Mesodermal cell (in vitro differentiated cells): Measurements from ENCODE around the gene PATE4.
"Not testable (repeated sequence)": the region's sequence is repeated elsewhere in the genome, so short reads cannot be mapped to it uniquely, and the experiment has no call there.

ENCODE experiments used
- H3K27ac ChIP-seq: 2 replicates; pipeline ENCODE4 v1.7.0; 2013; ENCODE audit warnings: mild to moderate bottlenecking, low read depth, low read length, moderate library complexity; ENCODE audit not compliant: severe bottlenecking
- H3K36me3 ChIP-seq: 2 replicates; pipeline ENCODE4 v1.7.1; 2013; ENCODE audit warnings: mild to moderate bottlenecking, low read length, moderate library complexity; ENCODE audit not compliant: control insufficient read depth, insufficient read depth
- H3K4me1 ChIP-seq: one replicate; pipeline ENCODE4 v1.7.1; 2013; ENCODE audit warnings: mild to moderate bottlenecking, low read length; ENCODE audit not compliant: insufficient read depth, control insufficient read depth, poor library complexity, severe bottlenecking
- H3K4me3 ChIP-seq: 2 replicates; pipeline ENCODE4 v1.7.0; 2013; ENCODE audit warnings: low read length, control low read depth, mild to moderate bottlenecking; ENCODE audit not compliant: insufficient read depth, poor library complexity, severe bottlenecking; ENCODE audit errors: extremely low read depth
- H3K9me3 ChIP-seq: 2 replicates; pipeline ENCODE4 v1.7.1; 2013; ENCODE audit warnings: mild to moderate bottlenecking, low read length, moderate library complexity; ENCODE audit not compliant: control insufficient read depth
- WGBS, 2 experiments: methylation state at CpG; one replicate each; pipeline ENCODE4 v1.1.5; 2013; ENCODE audit warnings: missing lambda C conversion rate in 2 of 2; ENCODE audit not compliant: insufficient coverage in 2 of 2; 5-methylcytosine and 5-hydroxymethylcytosine counted together

Gene PATE4

GRCh38 chr11:125857670-125858069, 24.6 kb downstream of the PATE4 start:
- WGBS, 2 experiments = 69 to 84% methylated on average over 4 to 6 of the region's 9 CpGs
- not testable (repeated sequence) for H3K9me3 ChIP-seq, H3K36me3 ChIP-seq, H3K27ac ChIP-seq, H3K4me1 ChIP-seq, H3K4me3 ChIP-seq

DNA sequence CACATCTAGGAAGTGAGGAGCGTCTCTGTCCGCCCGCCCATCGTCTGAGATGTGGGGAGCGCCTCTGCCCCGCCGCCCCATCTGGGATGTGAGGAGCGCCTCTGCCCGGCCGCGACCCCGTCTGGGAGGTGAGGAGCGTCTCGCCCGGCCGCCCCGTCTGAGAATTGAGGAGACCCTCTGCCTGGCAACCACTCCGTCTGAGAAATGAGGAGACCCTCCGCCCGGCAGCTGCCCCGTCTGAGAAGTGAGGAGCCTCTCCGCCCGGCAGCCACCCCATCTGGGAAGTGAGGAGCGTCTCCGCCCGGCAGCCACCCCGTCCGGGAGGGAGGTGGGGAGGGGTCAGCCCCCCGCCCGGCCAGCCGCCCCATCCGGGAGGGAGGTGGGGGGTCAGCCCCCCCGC, 29.7 kb downstream of the PATE4 start:
- WGBS, 2 experiments = 96 to 98% methylated on average over 8 to 11 of the region's 33 CpGs
- not testable (repeated sequence) for H3K9me3 ChIP-seq

GRCh38 chr11:125865354-125865753, 32.2 kb downstream of the PATE4 start:
- not testable (repeated sequence) for H3K36me3 ChIP-seq, H3K9me3 ChIP-seq, H3K27ac ChIP-seq, H3K4me1 ChIP-seq, H3K4me3 ChIP-seq
- WGBS, 2 experiments = 96 to 100% methylated on average over 2 to 3 of the region's 4 CpGs

More for the DNA sequence above, 29.7 kb downstream of the PATE4 start:
- not testable (repeated sequence) for H3K4me3 ChIP-seq, H3K4me1 ChIP-seq, H3K27ac ChIP-seq, H3K36me3 ChIP-seq

DNA sequence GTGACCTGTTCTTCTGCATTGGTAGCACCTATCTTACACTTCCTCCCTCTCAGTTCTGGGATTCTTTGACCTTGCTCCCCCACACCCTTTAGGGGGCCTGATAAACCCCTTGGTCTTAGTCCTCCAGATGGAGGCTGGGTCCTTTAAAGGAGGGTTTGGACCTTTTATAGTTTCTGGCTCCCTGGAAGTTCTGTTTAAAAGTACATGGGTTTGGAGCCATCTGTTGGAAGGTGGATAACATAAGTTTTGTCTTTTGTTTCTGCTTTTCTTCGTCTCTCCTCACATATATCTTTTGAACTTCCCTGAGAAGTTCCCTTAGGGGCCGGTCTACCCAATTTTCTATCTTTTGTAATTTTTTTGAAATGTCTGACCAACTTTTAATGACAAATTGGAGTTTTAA, 36.4 kb downstream of the PATE4 start:
- Histone ChIP-seq H3K4me1 (no peaks in the 10 kb centered on the region), H3K9me3 (peaks cover 5% of the 10 kb centered on the region), H3K4me3 (no peak overlapping the region), H3K27ac (no peak overlapping the region), H3K36me3 (no peaks in the 10 kb centered on the region)
- WGBS, 2 experiments = 100% methylated on average over 1 of the region's 2 CpGs; no CpG with 5 or more reads in 1 of the 2 experiments

DNA sequence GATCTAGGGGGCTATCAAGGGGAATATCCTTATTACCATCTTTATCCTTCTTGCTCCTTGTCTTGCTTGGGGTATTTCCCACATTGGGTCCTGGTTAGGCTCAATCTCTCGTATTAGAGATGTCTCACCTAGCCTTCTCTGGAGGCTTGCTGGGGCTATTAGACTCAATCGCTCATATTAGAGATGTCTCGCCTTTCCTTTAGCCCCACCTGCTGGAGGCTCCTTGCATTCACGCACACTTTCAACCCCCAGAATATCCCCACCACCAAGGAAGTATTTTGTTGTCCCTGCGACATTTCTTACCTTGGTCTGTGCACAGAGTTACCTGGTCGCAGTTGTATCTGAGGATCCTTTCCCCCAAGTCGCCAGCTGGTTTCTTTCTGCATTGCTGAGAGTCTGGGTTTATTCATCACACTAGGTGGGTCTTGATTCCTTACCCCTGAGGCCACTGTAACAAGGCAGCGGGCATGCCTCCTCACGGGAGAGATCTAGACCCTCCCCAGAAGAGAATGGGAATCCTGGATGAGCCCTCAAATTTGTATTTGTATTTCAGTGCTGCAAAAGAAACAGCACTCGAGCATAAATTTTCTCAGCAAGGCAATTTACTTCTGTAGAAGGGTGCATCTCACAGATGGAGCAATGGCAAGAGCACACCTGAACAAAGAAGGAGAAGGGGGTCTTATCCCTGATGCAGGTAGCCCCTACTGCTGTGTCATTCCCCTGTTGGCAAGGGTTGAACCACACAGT, 38.4 kb downstream of the PATE4 start:
- WGBS, 2 experiments = 73 to 75% methylated on average over 8 to 9 of the region's 10 CpGs

GRCh38 chr11:125872138-125872491, 39.0 kb downstream of the PATE4 start:
- H3K4me3 ChIP-seq = no peak overlapping the region
- H3K36me3 ChIP-seq = no peaks in the 10 kb centered on the region
- no peak overlapping the region for H3K27ac ChIP-seq
- peaks cover 5% of the 10 kb centered on the region for H3K9me3 ChIP-seq
- no peaks in the 10 kb centered on the region for H3K4me1 ChIP-seq

More for the DNA sequence above, 38.4 kb downstream of the PATE4 start:
- no peak overlapping the region for H3K27ac ChIP-seq
- H3K4me3 ChIP-seq = no peak overlapping the region
- H3K9me3 ChIP-seq = peaks cover 5% of the 10 kb centered on the region
- no peaks in the 10 kb centered on the region for H3K4me1 ChIP-seq
- H3K36me3 ChIP-seq = no peaks in the 10 kb centered on the region

- peaks cover 5% of the 10 kb centered on the region for H3K9me3 ChIP-seq
- H3K36me3 ChIP-seq = no peaks in the 10 kb centered on the region
- no peak overlapping the region for H3K27ac ChIP-seq
- H3K4me1 ChIP-seq = no peaks in the 10 kb centered on the region
- no peak overlapping the region for H3K4me3 ChIP-seq
- 93 to 98% methylated on average over 8 to 11 of the region's 20 CpGs for WGBS, 2 experiments
Measured at GRCh38 chr11:125873881-125874555, 40.9 kb downstream of the PATE4 start.

GRCh38 chr11:125874556-125875124, 41.5 kb downstream of the PATE4 start:
- 0 to 3% methylated on average over 2 to 6 of the region's 8 CpGs for WGBS, 2 experiments
- Histone ChIP-seq H3K4me3 (no peak overlapping the region), H3K36me3 (no peaks in the 10 kb centered on the region), H3K27ac (no peak overlapping the region), H3K4me1 (no peaks in the 10 kb centered on the region), H3K9me3 (peaks cover 5% of the 10 kb centered on the region)

- no peak overlapping the region for H3K27ac ChIP-seq
- 50 to 92% methylated on average over 1 of the region's 1 CpG for WGBS, 2 experiments
- H3K4me3 ChIP-seq = no peak overlapping the region
- H3K4me1 ChIP-seq = no peaks in the 10 kb centered on the region
- no peaks in the 10 kb centered on the region for H3K9me3 ChIP-seq
- no peaks in the 10 kb centered on the region for H3K36me3 ChIP-seq
Measured at GRCh38 chr11:125881291-125881690, 48.2 kb downstream of the PATE4 start.

- Histone ChIP-seq H3K4me1 (no peaks in the 10 kb centered on the region), H3K9me3 (no peaks in the 10 kb centered on the region), H3K27ac (no peak overlapping the region), H3K36me3 (no peaks in the 10 kb centered on the region), H3K4me3 (no peak overlapping the region)
- WGBS, 2 experiments = 76 to 80% methylated on average over 8 of the region's 8 CpGs
Measured at GRCh38 chr11:125883375-125883774, 50.3 kb downstream of the PATE4 start.

DNA sequence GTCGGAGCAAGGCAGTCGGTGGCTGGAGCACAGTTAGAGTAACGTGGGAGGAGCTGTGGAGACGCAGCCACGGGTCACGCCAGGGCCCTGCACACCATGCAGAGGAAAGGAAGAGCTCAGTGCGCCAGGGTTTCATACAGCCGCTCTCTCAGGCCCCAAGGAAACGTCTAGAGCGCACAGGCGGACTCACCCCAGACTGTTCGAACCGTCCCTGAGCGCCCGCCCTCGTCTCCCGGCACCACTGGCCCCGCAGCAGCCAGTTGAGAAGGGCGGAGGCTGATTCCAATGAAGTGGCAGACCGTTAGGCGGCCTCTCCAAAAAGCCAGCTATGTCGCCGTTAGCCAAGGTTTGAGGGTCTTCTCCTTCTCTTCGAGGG, 53.9 kb downstream of the PATE4 start:
- no peaks in the 10 kb centered on the region for H3K36me3 ChIP-seq
- no peaks in the 10 kb centered on the region for H3K4me1 ChIP-seq
- WGBS, 2 experiments = 94 to 99% methylated on average over 19 to 22 of the region's 24 CpGs
- no peak overlapping the region for H3K4me3 ChIP-seq
- H3K27ac ChIP-seq = no peak overlapping the region
- no peaks in the 10 kb centered on the region for H3K9me3 ChIP-seq
